Upper lobe of left lung (tissue), 6 donors: ENCODE data around the gene LRRC23. TPM values are rescaled to one million over a fixed set of nuclear protein-coding genes. Genes with fewer than 3 reads are reported as not detected.

Experiments used
- ATAC-seq, 2 donors: fragments of 200-7000 bp; cut with Tn5 transposase; one replicate each; pipeline ENCODE4 v1.9.1; 2022; ENCODE audit warnings: mild to moderate bottlenecking in 2 of 2, moderate library complexity in 2 of 2; ENCODE audit not compliant: low FRiP score in 2 of 2
- DNase-seq, 2 donors: peaks; one replicate each; pipeline ENCODE4 v3.0.0-alpha.2; 2019 to 2020
- H3K27ac ChIP-seq, 4 donors: fragments of 200-600 bp; sonication (generic); one replicate each; pipeline ENCODE4 v1.5.1; 2016 to 2019
- H3K27me3 ChIP-seq, 4 donors: fragments of 200-600 bp; sonication (generic); one replicate each; pipeline ENCODE4 v1.5.1; 2017 to 2019
- H3K36me3 ChIP-seq, 4 donors: fragments of 200-600 bp; sonication (generic); one replicate each; pipeline ENCODE4 v1.5.1; 2016 to 2019
- H3K4me1 ChIP-seq, 4 donors: fragments of 200-600 bp; sonication (generic); one replicate each; pipeline ENCODE4 v1.5.1; 2018 to 2019
- H3K4me3 ChIP-seq, 4 donors: fragments of 200-600 bp; sonication (generic); one replicate each; pipeline ENCODE4 v1.5.1; 2017 to 2019; ENCODE audit warnings: mild to moderate bottlenecking in 2 of 4, moderate library complexity in 1 of 4
- H3K9me3 ChIP-seq, 4 donors: fragments of 200-600 bp; sonication (generic); one replicate each; pipeline ENCODE4 v1.5.1; 2018 to 2019
- EP300 ChIP-seq, 4 donors: sonication (generic); formaldehyde crosslinking; IDR thresholded peaks; one replicate each; pipeline ENCODE4 v1.5.1; 2017; ENCODE audit warnings: antibody characterized with exemption in 4 of 4, control low read depth in 2 of 4
- POLR2A ChIP-seq, 4 donors: fragments of 450-650 bp; IDR thresholded peaks; one replicate each; pipeline ENCODE4 v1.5.1; 2016 to 2017; ENCODE audit warnings: antibody characterized with exemption in 4 of 4, mild to moderate bottlenecking in 2 of 4
- POLR2AphosphoS5 ChIP-seq, 2 donors: sonication (generic); formaldehyde crosslinking; IDR thresholded peaks; one replicate each; pipeline ENCODE4 v1.5.1; 2017; ENCODE audit warnings: antibody characterized with exemption in 2 of 2
- WGBS, 2 donors: methylation state at CpG; one replicate each; pipeline ENCODE4 v1.1.5; 2017 to 2018; 5-methylcytosine and 5-hydroxymethylcytosine counted together
- total RNA-seq, 6 donors: library from RNA; depleted of rRNA in 4 of 6; stranded (reverse); fragments of >200 nt in 4 of 6; gene quantifications; one replicate each; pipeline versions ENCODE4 v1.1.0 to v1.2.1, GENCODE V29; 2016 to 2021
- TF ChIP-seq, protein P1 (sequence below), 6 experiments: fragments of 450-650 bp in 4 of 6; fragments of 200-600 bp in 2 of 6; sonication (generic) in 2 of 6; IDR thresholded peaks; one replicate each; pipeline ENCODE4 v1.5.1; 2016 to 2019; ENCODE audit warnings: antibody characterized with exemption in 6 of 6
- donor health status: DM: no; HTN: no; CAD: no; lungs with moderate emphysema.
- donor health status: DM: no; HTN: yes; CAD: no; lungs with severe emphysema.

LRRC23 gene
- total RNA-seq, 6 donors from 2014 or later = 12.0 to 83.2 (median 29.1) TPM

DNA sequence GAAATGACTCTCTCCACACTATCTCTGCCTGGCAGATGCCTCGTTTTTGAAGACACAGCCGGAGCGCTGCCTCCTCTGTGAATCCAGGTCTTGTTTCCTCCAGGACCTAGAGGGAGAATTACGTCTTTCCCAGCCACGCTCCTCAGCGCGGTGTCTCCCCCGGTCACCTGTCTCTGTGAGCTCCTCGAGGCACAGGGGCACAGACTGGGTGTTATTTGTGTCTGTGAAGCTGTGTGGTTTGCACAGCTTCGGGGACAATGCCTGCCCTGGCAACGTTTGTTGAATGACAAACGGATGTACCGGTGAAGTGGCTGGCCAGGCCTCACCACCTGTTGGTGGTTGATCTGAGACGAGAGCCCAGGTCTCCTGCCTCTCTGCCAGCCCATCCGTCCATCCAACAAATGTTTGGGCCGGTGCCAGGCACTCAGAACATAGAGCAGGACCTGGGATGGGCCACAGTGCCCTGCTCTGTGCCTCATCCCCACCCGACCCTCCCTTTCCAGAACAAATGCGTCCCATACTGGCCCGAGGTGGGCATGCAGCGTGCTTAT is 52.6 kb downstream of the LRRC23 start:
- Histone ChIP-seq H3K4me1 (peaks cover 65 to 89% (median 79%) of the 10 kb centered on the region in 4 donors), H3K27ac (peak overlapping the region in 3 of 4 donors; percentile 88 to 91 (median 89)), H3K36me3 (peaks cover 0 to 24% (median 16%) of the 10 kb centered on the region in 4 donors), H3K27me3 (no peaks in the 10 kb centered on the region), H3K9me3 (no peaks in the 10 kb centered on the region), H3K4me3 (no peak overlapping the region)
- ATAC-seq (no peak), DNase-seq (no peak)
- WGBS, 2 donors = 81 to 94% methylated on average over 9 to 20 of the region's 20 CpGs
- TF ChIP-seq POLR2A (IDR thresholded peaks at IDR 0.05) (no peak), POLR2AphosphoS5 (IDR thresholded peaks at IDR 0.05) (no peak), EP300 (IDR thresholded peaks at IDR 0.05) (no peak)
- TF ChIP-seq, protein P1, sequence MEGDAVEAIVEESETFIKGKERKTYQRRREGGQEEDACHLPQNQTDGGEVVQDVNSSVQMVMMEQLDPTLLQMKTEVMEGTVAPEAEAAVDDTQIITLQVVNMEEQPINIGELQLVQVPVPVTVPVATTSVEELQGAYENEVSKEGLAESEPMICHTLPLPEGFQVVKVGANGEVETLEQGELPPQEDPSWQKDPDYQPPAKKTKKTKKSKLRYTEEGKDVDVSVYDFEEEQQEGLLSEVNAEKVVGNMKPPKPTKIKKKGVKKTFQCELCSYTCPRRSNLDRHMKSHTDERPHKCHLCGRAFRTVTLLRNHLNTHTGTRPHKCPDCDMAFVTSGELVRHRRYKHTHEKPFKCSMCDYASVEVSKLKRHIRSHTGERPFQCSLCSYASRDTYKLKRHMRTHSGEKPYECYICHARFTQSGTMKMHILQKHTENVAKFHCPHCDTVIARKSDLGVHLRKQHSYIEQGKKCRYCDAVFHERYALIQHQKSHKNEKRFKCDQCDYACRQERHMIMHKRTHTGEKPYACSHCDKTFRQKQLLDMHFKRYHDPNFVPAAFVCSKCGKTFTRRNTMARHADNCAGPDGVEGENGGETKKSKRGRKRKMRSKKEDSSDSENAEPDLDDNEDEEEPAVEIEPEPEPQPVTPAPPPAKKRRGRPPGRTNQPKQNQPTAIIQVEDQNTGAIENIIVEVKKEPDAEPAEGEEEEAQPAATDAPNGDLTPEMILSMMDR (IDR thresholded peaks at IDR 0.05) = no peak

DNA sequence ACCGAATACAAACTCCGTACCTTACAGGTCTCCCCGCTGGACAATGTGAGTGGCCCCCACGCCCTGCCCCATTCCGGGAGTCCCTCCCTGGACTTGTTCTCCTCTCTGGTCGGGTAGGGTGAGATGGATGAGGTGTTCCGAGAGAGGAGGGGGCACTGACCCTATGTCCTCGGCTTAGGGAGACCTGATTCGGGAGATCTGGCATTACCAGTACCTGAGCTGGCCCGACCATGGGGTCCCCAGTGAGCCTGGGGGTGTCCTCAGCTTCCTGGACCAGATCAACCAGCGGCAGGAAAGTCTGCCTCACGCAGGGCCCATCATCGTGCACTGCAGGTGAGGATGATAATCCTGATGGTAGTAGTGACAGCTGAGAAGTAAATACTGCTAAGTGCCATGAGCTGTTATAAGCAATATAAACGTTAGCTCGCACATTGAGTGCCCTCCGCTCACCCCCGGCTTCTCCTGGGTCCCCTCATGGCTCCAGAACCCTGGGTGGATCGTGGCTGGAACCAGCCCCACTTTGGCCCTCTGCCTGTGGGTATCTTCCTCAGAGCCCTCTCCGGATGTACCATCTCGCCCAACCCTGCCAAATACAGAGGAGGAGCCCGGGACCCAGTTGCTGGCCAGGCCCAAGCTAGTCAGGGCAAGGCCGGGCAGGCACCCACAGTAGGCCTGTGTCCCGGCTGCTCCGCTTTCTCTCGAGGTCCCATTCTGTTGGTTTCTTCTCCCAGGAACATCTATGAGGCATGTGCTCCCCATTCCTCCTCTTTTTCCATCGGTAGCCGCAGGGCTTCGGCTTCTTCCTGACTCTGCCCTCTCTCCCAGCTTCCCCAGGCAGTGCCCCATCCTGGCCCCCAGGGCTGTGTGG is 53.4 kb downstream of the LRRC23 start:
- WGBS, 2 donors = 75 to 83% methylated on average over 25 to 28 of the region's 28 CpGs
- DNase-seq (no peak), ATAC-seq (no peak)
- TF ChIP-seq, protein P1 (IDR thresholded peaks at IDR 0.05) = no peak
- TF ChIP-seq EP300 (IDR thresholded peaks at IDR 0.05) = no peak
- TF ChIP-seq POLR2AphosphoS5 (IDR thresholded peaks at IDR 0.05) = no peak
- TF ChIP-seq POLR2A (IDR thresholded peaks at IDR 0.05) = no peak
- no peaks in the 10 kb centered on the region for H3K9me3 ChIP-seq
- peaks cover 67 to 96% (median 85%) of the 10 kb centered on the region in 4 donors for H3K4me1 ChIP-seq
- no peaks in the 10 kb centered on the region for H3K27me3 ChIP-seq
- peak overlapping the region in 1 of 4 donors; percentile 29 for H3K4me3 ChIP-seq
- peaks cover 0 to 24% (median 16%) of the 10 kb centered on the region in 4 donors for H3K36me3 ChIP-seq
- peak overlapping the region; percentile 71 to 91 (median 88) for H3K27ac ChIP-seq

DNA sequence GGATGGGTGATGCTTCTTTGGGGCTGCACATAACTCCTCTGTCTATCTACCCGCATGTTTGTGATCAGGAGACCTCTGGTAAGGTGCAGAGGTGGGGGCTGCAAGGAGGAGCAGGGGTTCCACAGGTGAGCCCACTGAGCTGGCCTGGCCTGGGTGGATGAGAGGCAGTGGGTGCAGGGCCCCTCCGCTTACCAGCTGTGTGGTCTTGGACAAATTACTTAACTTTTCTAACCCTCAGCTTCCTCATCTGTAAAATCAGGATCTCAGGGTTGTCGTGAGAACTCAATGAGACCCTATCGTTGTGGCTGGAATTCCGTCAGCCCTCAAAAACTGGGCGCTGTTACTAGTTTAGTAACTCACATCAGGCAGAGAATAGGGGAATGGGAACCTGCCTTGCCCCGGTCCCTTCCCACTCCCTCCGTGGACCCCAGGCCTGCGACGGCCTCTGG is 54.0 kb downstream of the LRRC23 start:
- ATAC-seq (no peak), DNase-seq (no peak)
- Histone ChIP-seq H3K4me3 (peak overlapping the region in 2 of 4 donors; percentile 13 to 29), H3K9me3 (no peaks in the 10 kb centered on the region), H3K27me3 (no peaks in the 10 kb centered on the region), H3K36me3 (peaks cover 0 to 24% (median 16%) of the 10 kb centered on the region in 4 donors), H3K4me1 (peaks cover 67 to 92% (median 85%) of the 10 kb centered on the region in 4 donors), H3K27ac (peak overlapping the region; percentile 71 to 91 (median 88))
- no peak for TF ChIP-seq EP300 (IDR thresholded peaks at IDR 0.05)
- no peak for TF ChIP-seq POLR2AphosphoS5 (IDR thresholded peaks at IDR 0.05)
- TF ChIP-seq, protein P1 (IDR thresholded peaks at IDR 0.05) = no peak
- no peak for TF ChIP-seq POLR2A (IDR thresholded peaks at IDR 0.05)
- 64 to 66% methylated on average over 7 to 10 of the region's 10 CpGs for WGBS, 2 donors

DNA sequence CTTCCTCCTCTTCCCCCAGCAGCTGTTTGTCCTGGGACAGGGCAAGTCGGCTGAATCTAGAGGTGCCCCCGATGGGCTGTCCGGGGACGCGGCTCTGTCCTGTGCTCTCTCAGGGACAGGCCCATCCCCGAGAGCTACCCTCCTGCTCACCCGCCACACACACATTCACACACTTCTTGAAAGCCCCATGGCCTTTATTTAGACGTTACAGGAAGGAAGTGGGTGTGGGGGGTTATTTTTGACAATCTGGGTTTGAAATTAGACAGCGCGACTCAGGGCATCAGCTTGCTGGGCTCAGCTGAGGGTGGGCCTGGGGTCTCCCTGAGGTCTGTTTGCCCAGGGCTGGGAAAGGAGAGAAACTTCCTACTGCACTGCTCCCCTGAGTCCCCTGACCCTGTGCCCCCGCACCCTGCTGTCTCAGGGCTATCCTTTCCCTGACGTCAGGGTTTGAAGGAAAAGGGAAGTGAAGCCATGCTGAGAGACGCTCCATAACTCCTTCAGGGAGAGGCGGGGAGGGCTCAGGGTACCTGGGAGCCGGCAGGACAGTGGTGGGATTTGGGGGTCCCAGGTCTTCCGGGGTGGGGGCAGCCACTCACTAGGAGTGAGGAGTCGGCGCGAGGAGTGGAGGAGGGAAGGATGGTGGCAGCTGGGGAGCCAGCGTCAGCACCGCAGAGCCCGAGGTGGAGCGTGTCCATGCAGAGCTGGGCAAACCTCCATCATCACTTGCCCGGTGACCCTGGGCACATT is 54.6 kb downstream of the LRRC23 start:
- H3K27me3 ChIP-seq = no peaks in the 10 kb centered on the region
- TF ChIP-seq, protein P1 (IDR thresholded peaks at IDR 0.05) = no peak
- TF ChIP-seq POLR2A (IDR thresholded peaks at IDR 0.05) (peak in 2 of 4 donors; percentile 47 to 53), EP300 (IDR thresholded peaks at IDR 0.05) (peak in 1 of 4 donors; percentile 3), POLR2AphosphoS5 (IDR thresholded peaks at IDR 0.05) (peak; percentile 44 to 52)
- H3K4me1 ChIP-seq = peaks cover 66 to 87% (median 79%) of the 10 kb centered on the region in 4 donors
- peak overlapping the region in 2 of 4 donors; percentile 13 to 29 for H3K4me3 ChIP-seq
- peak overlapping the region; percentile 71 to 91 (median 88) for H3K27ac ChIP-seq
- peak in 1 of 2 donors; percentile 39 for ATAC-seq
- no peaks in the 10 kb centered on the region for H3K9me3 ChIP-seq
- no peak for DNase-seq
- 53 to 60% methylated on average over 16 to 24 of the region's 24 CpGs for WGBS, 2 donors
- peaks cover 0 to 24% (median 16%) of the 10 kb centered on the region in 4 donors for H3K36me3 ChIP-seq
